Measurements from ENCODE around the gene BMF. TPM values are rescaled to one million over a fixed set of nuclear protein-coding genes. Genes with fewer than 3 reads are reported as not detected.

Gene BMF
- total RNA-seq, 1 experiment from 2014 or later, result 13.2 TPM

GRCh38 chr15:40044717-40045571 lies 63.7 kb downstream of the BMF start:
- H2BK20ac ChIP-seq (ENCODE audit: low read depth, low read length, poor library complexity, severe bottlenecking), result no peak overlapping the region
- no peak overlapping the region for H2BK5ac ChIP-seq (ENCODE audit: insufficient read length, low read length)
- H3K56ac ChIP-seq (ENCODE audit: insufficient read length, low read depth, low read length), result no peak overlapping the region
- Mint-ChIP-seq H3K27me3 (ENCODE audit: low read depth) (no peaks in the 10 kb centered on the region), H3K4me3 (peak overlapping the region; percentile 48 to 69), H3K36me3 (ENCODE audit: insufficient read depth in 1 of 3, low read depth in 3 of 3) (no peaks in the 10 kb centered on the region), H3K27ac (peak overlapping the region in 1 of 3 experiments; percentile 80; a peak in 2 of 7 replicates), H3K4me1 (peaks cover 32 to 40% of the 10 kb centered on the region in 2 experiments), H3K9me3 (no peaks in the 10 kb centered on the region)
- no peak overlapping the region for H3K18ac ChIP-seq (ENCODE audit: insufficient read length, low read depth, low read length)
- no CpG with 5 or more reads among the region's 22 CpGs for WGBS (ENCODE audit: extremely low coverage, insufficient read length, low lambda C conversion rate)
- H4K5ac ChIP-seq (ENCODE audit: insufficient read length, low read depth, low read length), result no peak overlapping the region
- no peak overlapping the region for H3K27ac ChIP-seq (ENCODE audit: insufficient read length, low read depth, low read length)
- H4K91ac ChIP-seq (ENCODE audit: insufficient read length, low read depth, low read length), result no peak overlapping the region
- H4K8ac ChIP-seq (replicated peaks; ENCODE audit: insufficient read length, low read depth, low read length), result no peak overlapping the region
- H3K79me2 ChIP-seq (ENCODE audit: insufficient read depth, low read length), result no peaks in the 10 kb centered on the region
- no peak overlapping the region for H3K9ac ChIP-seq (ENCODE audit: extremely low read depth, insufficient read length, low read length)
- no peaks in the 10 kb centered on the region for H3K9me3 ChIP-seq (ENCODE audit: control insufficient read depth, low read depth, low read length)
- peak overlapping the region; percentile 30 for H3K4me2 ChIP-seq (ENCODE audit: insufficient read depth, insufficient read length, low read length)
- no peak overlapping the region for H2BK12ac ChIP-seq (ENCODE audit: insufficient read length, low read depth, low read length)
- no peak overlapping the region for H3K14ac ChIP-seq (ENCODE audit: insufficient read depth, low read length)
- no peaks in the 10 kb centered on the region for H3K23me2 ChIP-seq (ENCODE audit: insufficient read length, low read depth, low read length, poor library complexity, severe bottlenecking)
- H2BK15ac ChIP-seq (ENCODE audit: low read depth, low read length), result no peak overlapping the region
- DNase-seq, result peak; percentile 81
- no peak overlapping the region for H3K23ac ChIP-seq (ENCODE audit: insufficient read length, low read depth, low read length)
- H2AK5ac ChIP-seq (ENCODE audit: insufficient read length, low read length), result no peak overlapping the region
- H2AFZ ChIP-seq (ENCODE audit: low read length), result no peak overlapping the region
- no peaks in the 10 kb centered on the region for H4K20me1 ChIP-seq (ENCODE audit: control insufficient read depth, insufficient read depth, insufficient read length)
- H2BK120ac ChIP-seq (ENCODE audit: low read depth, low read length, poor library complexity, severe bottlenecking), result no peak overlapping the region
- no peaks in the 10 kb centered on the region for H3K79me1 ChIP-seq (ENCODE audit: insufficient read depth, low read depth, low read length, poor library complexity, severe bottlenecking)
- peaks cover 5% of the 10 kb centered on the region; the same call in 1 of the 2 replicates for H3K4me1 ChIP-seq (ENCODE audit: insufficient read depth, low read length)
- no peak overlapping the region for H3K4ac ChIP-seq (ENCODE audit: low read depth, low read length)
- H3T11ph ChIP-seq (ENCODE audit: low read length), result no peak overlapping the region
- no peaks in the 10 kb centered on the region for H3K27me3 ChIP-seq (ENCODE audit: insufficient read depth, low read length)
- TF ChIP-seq CTCF (conservative IDR thresholded peaks at IDR 0.05), result peak; percentile 98

Data from H9 (cell line).